Hepatocyte (in vitro differentiated cells): ENCODE data around the gene USP10. TPM values are rescaled to one million over a fixed set of nuclear protein-coding genes. Genes with fewer than 3 reads are reported as not detected.

ENCODE experiments used
- DNase-seq: peaks from one replicate; pipeline ENCODE4 v3.0.0-alpha.2; 2016; ENCODE audit warnings: low spot score
- H2AFZ ChIP-seq: fragments of 200-600 bp; sonication (generic); 2 replicates; pipeline ENCODE4 v1.6.0; 2016; ENCODE audit warnings: antibody characterized with exemption, mild to moderate bottlenecking
- H3K27ac ChIP-seq: fragments of 200-600 bp; sonication (generic); 2 replicates; pipeline ENCODE4 v1.5.1; 2016; ENCODE audit warnings: mild to moderate bottlenecking
- H3K27me3 ChIP-seq: fragments of 200-600 bp; sonication (generic); 2 replicates; pipeline ENCODE4 v1.6.1; 2016
- H3K36me3 ChIP-seq: fragments of 200-600 bp; sonication (generic); replicated peaks from 2 replicates; pipeline ENCODE4 v1.5.1; 2016; ENCODE audit warnings: low read depth; ENCODE audit not compliant: insufficient read depth
- H3K4me1 ChIP-seq: fragments of 200-600 bp; sonication (generic); 2 replicates; pipeline ENCODE4 v1.5.1; 2016; ENCODE audit warnings: mild to moderate bottlenecking, moderate library complexity; ENCODE audit not compliant: insufficient read depth
- H3K4me2 ChIP-seq: fragments of 200-600 bp; sonication (generic); 2 replicates; pipeline ENCODE4 v1.6.0; 2016
- H3K4me3 ChIP-seq: fragments of 200-600 bp; sonication (generic); 2 replicates; pipeline ENCODE4 v1.5.1; 2016; ENCODE audit warnings: mild to moderate bottlenecking
- H3K79me2 ChIP-seq: fragments of 200-600 bp; sonication (generic); 2 replicates; pipeline ENCODE4 v1.6.0; 2017; ENCODE audit warnings: mild to moderate bottlenecking
- H3K9me2 ChIP-seq: fragments of 200-600 bp; sonication (generic); replicated peaks from 2 replicates; pipeline ENCODE4 v1.6.0; 2017; ENCODE audit warnings: mild to moderate bottlenecking; ENCODE audit not compliant: insufficient read depth
- H3K9me3 ChIP-seq: fragments of 200-600 bp; sonication (generic); 2 replicates; pipeline ENCODE4 v1.5.1; 2016; ENCODE audit warnings: low read depth, mild to moderate bottlenecking
- H4K20me1 ChIP-seq: fragments of 200-600 bp; sonication (generic); 2 replicates; pipeline ENCODE4 v1.6.0; 2016; ENCODE audit warnings: mild to moderate bottlenecking; ENCODE audit not compliant: insufficient read depth, poor library complexity, severe bottlenecking
- EZH2 ChIP-seq: fragments of 200-600 bp; sonication (generic); IDR thresholded peaks from 2 replicates; pipeline ENCODE4 v1.6.1; 2016; ENCODE audit warnings: antibody characterized with exemption, mild to moderate bottlenecking, borderline replicate concordance
- EZH2phosphoT487 ChIP-seq: fragments of 200-600 bp; sonication (generic); IDR thresholded peaks from one replicate; pipeline ENCODE4 v1.6.1; 2018; ENCODE audit warnings: antibody characterized with exemption, mild to moderate bottlenecking, low read depth, moderate library complexity; ENCODE audit not compliant: unreplicated experiment, severe bottlenecking
- WGBS: methylation state at CpG from one replicate; pipeline ENCODE4 v1.1.6; 2016; ENCODE audit warnings: low lambda C conversion rate; ENCODE audit errors: missing lambda C conversion rate; 5-methylcytosine and 5-hydroxymethylcytosine counted together
- polyA plus RNA-seq: library from polyadenylated mRNA; unstranded; fragments of >200 nt; fragmentation: Nextera tagmentation; extraction: Ambion mirVana; gene quantifications from 2 replicates; pipeline ENCODE4 v1.2.1, GENCODE V29; 2016
- total RNA-seq: library from RNA; depleted of rRNA; stranded (reverse); fragments of >200 nt; gene quantifications from 2 replicates; pipeline ENCODE4 v1.2.3, GENCODE V29; 2014
- TF ChIP-seq, protein P1 (sequence below): fragments of 200-600 bp; sonication (generic); IDR thresholded peaks from 2 replicates; pipeline ENCODE4 v1.5.1; 2016; ENCODE audit warnings: antibody characterized with exemption, mild to moderate bottlenecking; ENCODE audit not compliant: poor library complexity

Gene USP10
- total and polyA plus RNA-seq, 2 experiments from 2014 or later = 53.1 to 62.4 TPM

DNA sequence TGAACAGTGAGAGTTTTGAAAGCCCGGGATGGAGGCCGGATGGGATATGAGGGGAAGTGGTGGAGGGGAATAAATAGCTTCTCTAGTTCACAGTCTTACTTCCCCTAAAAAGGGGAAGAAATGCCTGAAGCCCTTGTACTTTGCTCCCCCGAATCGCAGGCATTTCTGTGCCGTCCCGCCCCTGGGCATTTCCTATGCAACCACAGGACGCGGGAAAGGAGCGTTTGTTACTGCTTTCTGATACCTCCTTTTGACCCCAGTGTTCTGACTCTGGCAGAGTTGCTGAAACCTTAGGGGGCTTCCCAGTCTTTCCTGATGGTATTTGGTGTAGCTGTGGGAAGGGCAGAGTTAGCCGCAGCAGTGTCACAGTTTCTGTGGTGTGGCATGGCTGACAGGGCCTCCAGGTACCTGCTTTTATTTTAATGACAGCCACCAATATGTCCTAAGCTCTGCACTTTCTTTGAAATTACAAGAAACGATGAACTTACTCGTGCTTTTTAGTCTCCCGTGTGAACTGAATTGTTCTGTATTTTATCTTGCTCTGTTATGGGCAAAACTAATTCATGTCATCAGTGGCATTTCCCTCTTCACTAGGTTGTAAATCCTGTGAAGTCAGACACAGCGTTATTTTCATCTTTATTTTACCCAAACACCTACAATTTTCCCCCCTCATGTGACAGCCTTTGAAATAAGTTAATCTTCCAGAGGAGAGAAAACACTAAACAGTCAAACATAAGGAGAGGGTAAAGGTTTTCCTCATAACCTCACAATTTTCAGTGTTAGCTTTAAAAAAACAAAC, 27.1 kb downstream of the USP10 start:
- 55% methylated on average over 14 of the region's 14 CpGs for whole genome bisulfite sequencing
- H3K4me1 ChIP-seq = peaks cover 57% of the 10 kb centered on the region
- H3K9me3 ChIP-seq = no peaks in the 10 kb centered on the region
- H3K27me3 ChIP-seq = no peaks in the 10 kb centered on the region
- TF ChIP-seq, protein P1, sequence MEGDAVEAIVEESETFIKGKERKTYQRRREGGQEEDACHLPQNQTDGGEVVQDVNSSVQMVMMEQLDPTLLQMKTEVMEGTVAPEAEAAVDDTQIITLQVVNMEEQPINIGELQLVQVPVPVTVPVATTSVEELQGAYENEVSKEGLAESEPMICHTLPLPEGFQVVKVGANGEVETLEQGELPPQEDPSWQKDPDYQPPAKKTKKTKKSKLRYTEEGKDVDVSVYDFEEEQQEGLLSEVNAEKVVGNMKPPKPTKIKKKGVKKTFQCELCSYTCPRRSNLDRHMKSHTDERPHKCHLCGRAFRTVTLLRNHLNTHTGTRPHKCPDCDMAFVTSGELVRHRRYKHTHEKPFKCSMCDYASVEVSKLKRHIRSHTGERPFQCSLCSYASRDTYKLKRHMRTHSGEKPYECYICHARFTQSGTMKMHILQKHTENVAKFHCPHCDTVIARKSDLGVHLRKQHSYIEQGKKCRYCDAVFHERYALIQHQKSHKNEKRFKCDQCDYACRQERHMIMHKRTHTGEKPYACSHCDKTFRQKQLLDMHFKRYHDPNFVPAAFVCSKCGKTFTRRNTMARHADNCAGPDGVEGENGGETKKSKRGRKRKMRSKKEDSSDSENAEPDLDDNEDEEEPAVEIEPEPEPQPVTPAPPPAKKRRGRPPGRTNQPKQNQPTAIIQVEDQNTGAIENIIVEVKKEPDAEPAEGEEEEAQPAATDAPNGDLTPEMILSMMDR = no peak
- no peak for TF ChIP-seq EZH2phosphoT487
- no peak for TF ChIP-seq EZH2
- H3K27ac ChIP-seq = peak overlapping the region; percentile 89
- H3K9me2 ChIP-seq = no peaks in the 10 kb centered on the region
- H3K36me3 ChIP-seq = no peaks in the 10 kb centered on the region
- H4K20me1 ChIP-seq = peaks cover 37% of the 10 kb centered on the region
- H3K4me2 ChIP-seq = peak overlapping the region; percentile 65
- DNase-seq = no peak
- H3K79me2 ChIP-seq = peaks cover 88% of the 10 kb centered on the region
- H3K4me3 ChIP-seq = no peak overlapping the region
- H2AFZ ChIP-seq = no peak overlapping the region

DNA sequence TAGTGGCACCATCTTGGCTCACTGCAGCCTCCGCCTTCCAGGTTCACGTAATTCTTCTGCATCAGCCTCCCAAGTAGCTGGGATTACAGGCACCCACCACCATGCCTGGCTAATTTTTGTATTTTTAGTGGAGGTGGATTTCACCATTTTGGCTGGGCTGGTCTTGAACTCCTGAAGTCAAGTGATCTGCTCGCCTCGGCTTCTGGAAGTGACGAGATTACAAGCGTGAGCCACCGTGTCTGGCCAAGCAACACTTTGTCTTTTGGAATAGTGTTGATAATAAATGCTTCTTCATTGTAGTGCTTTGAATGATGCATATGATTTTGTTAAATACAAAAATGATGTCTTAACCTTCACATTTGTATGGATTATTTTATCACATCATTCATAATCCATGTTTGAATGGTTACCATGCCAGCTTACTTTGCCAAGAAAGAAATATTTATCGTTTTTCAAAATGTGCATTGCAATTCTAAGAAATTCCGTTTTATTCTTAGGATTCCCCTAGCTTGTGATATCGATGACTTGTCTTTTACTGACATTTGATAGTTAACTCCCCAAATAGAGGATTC, 29.1 kb downstream of the USP10 start:
- WGBS = 96% methylated on average over 10 of the region's 10 CpGs
- H3K4me3 ChIP-seq = no peak overlapping the region

DNA sequence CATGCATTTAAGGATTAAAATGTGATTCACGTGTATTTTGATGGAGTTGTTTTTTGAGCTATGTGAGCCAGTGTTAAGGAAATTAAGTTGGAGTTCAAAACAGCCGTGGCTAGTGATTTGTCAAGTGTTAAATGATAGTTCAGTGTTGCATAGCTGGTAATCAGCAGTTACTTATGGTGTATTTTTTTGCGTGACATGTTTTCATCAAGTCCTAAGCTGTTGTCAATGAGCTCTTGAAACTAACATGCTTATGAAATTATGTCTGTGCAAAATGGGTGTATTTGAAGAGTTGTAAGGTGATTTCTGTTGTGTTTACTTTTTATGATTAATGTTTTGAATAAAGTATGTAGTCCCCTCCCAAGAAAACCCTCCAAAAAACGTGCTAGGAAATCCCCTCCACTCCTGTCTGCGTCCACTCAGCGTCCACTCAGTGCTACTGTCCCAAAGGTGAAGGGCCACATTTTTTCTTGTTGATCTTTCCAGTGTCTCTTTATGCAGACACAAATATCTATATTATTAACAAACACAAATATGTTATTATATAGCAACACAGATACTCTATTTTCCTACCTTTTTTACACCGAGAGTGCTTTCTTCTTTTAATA, 30.0 kb downstream of the USP10 start:
- no peaks in the 10 kb centered on the region for H3K27me3 ChIP-seq
- no peaks in the 10 kb centered on the region for H3K9me3 ChIP-seq
- TF ChIP-seq, protein P1 = no peak
- peaks cover 53% of the 10 kb centered on the region for H3K4me1 ChIP-seq
- H4K20me1 ChIP-seq = peaks cover 25% of the 10 kb centered on the region
- H3K4me3 ChIP-seq = no peak overlapping the region
- no peak overlapping the region for H2AFZ ChIP-seq
- peak overlapping the region; percentile 61 for H3K27ac ChIP-seq
- 49% methylated on average over 7 of the region's 7 CpGs for WGBS
- no peak for DNase-seq
- H3K36me3 ChIP-seq = no peaks in the 10 kb centered on the region
- H3K79me2 ChIP-seq = peaks cover 88% of the 10 kb centered on the region
- peak overlapping the region; percentile 67 for H3K4me2 ChIP-seq
- no peaks in the 10 kb centered on the region for H3K9me2 ChIP-seq

More for the DNA sequence above, 29.1 kb downstream of the USP10 start:
- peak overlapping the region; percentile 61 for H3K27ac ChIP-seq
- TF ChIP-seq, protein P1 = no peak
- TF ChIP-seq EZH2 (no peak), EZH2phosphoT487 (no peak)
- peaks cover 62% of the 10 kb centered on the region for H3K4me1 ChIP-seq
- H3K79me2 ChIP-seq = peaks cover 88% of the 10 kb centered on the region
- no peaks in the 10 kb centered on the region for H3K9me2 ChIP-seq
- no peak overlapping the region for H3K4me2 ChIP-seq
- H3K27me3 ChIP-seq = no peaks in the 10 kb centered on the region
- no peak for DNase-seq
- peaks cover 31% of the 10 kb centered on the region for H4K20me1 ChIP-seq
- H2AFZ ChIP-seq = no peak overlapping the region
- H3K36me3 ChIP-seq = no peaks in the 10 kb centered on the region
- H3K9me3 ChIP-seq = no peaks in the 10 kb centered on the region
